Nephron (organoid): ENCODE data around the gene SYT1.
A peak's percentile ranks its signal among the peaks of the same experiment; 100 is the strongest.

Experiments
- H3K27ac Mint-ChIP-seq, 3 experiments: 2 replicates each; pipeline ENCODE4 v1.8.0; 2020; ENCODE audit warnings: mixed read lengths in 3 of 3, mild to moderate bottlenecking in 2 of 3, moderate library complexity in 1 of 3
- H3K27me3 Mint-ChIP-seq: 2 replicates; pipeline ENCODE4 v1.8.0; 2021; ENCODE audit warnings: low read depth, mild to moderate bottlenecking, moderate library complexity, mixed read lengths
- H3K36me3 Mint-ChIP-seq: 2 replicates; pipeline ENCODE4 v1.8.0; 2020; ENCODE audit warnings: low read depth, mixed read lengths
- H3K4me1 Mint-ChIP-seq: 2 replicates; pipeline ENCODE4 v1.8.0; 2020; ENCODE audit warnings: mixed read lengths
- H3K4me3 Mint-ChIP-seq, 3 experiments: 2 replicates each; pipeline ENCODE4 v1.8.0; 2020; ENCODE audit warnings: mild to moderate bottlenecking in 3 of 3, mixed read lengths in 3 of 3, moderate library complexity in 2 of 3
- H3K9me3 Mint-ChIP-seq: 2 replicates; pipeline ENCODE4 v1.8.0; 2020; ENCODE audit warnings: mixed read lengths
- CTCF ChIP-seq, 3 experiments: fragments of 200-600 bp; sonication (generic); IDR thresholded peaks; one replicate each; pipeline ENCODE4 v1.5.0; 2021; ENCODE audit warnings: antibody characterized with exemption in 3 of 3; ENCODE audit not compliant: unreplicated experiment in 3 of 3

The SYT1 gene

GRCh38 chr12:79115743-79116142 lies 251.2 kb downstream of the SYT1 start:
- no peak for TF ChIP-seq CTCF (IDR thresholded peaks at IDR 0.05; ENCODE audit: unreplicated experiment in 3 of 3)
- Mint-ChIP-seq H3K4me1 (peaks cover 16% of the 10 kb centered on the region), H3K4me3 (no peak overlapping the region), H3K27me3 (no peaks in the 10 kb centered on the region), H3K27ac (no peak overlapping the region), H3K36me3 (no peaks in the 10 kb centered on the region), H3K9me3 (no peaks in the 10 kb centered on the region)

GRCh38 chr12:79119796-79120195 lies 255.2 kb downstream of the SYT1 start:
- Mint-ChIP-seq H3K27me3 (no peaks in the 10 kb centered on the region), H3K4me3 (no peak overlapping the region), H3K9me3 (no peaks in the 10 kb centered on the region), H3K4me1 (peaks cover 6% of the 10 kb centered on the region), H3K36me3 (no peaks in the 10 kb centered on the region), H3K27ac (peak overlapping the region in 1 of 3 experiments; percentile 20)
- TF ChIP-seq CTCF (IDR thresholded peaks at IDR 0.05; ENCODE audit: unreplicated experiment in 3 of 3), result peak in 1 of 3 experiments; percentile 11

- Mint-ChIP-seq H3K4me1 (no peaks in the 10 kb centered on the region), H3K27me3 (no peaks in the 10 kb centered on the region), H3K9me3 (no peaks in the 10 kb centered on the region), H3K27ac (no peak overlapping the region), H3K4me3 (no peak overlapping the region), H3K36me3 (no peaks in the 10 kb centered on the region)
- peak; percentile 32 to 41 (median 35) for TF ChIP-seq CTCF (IDR thresholded peaks at IDR 0.05; ENCODE audit: unreplicated experiment in 3 of 3)
These were observed 256.9 kb downstream of the SYT1 start for GRCh38 chr12:79121486-79121885.

- Mint-ChIP-seq H3K4me1 (peaks cover 8% of the 10 kb centered on the region), H3K27ac (no peak overlapping the region), H3K27me3 (no peaks in the 10 kb centered on the region), H3K9me3 (no peaks in the 10 kb centered on the region), H3K36me3 (no peaks in the 10 kb centered on the region), H3K4me3 (no peak overlapping the region)
- no peak for TF ChIP-seq CTCF (IDR thresholded peaks at IDR 0.05; ENCODE audit: unreplicated experiment in 3 of 3)
These were observed 259.8 kb downstream of the SYT1 start for GRCh38 chr12:79124385-79124784.

- no peaks in the 10 kb centered on the region for H3K9me3 Mint-ChIP-seq
- H3K4me3 Mint-ChIP-seq, result no peak overlapping the region
- no peak overlapping the region for H3K27ac Mint-ChIP-seq
- H3K27me3 Mint-ChIP-seq, result no peaks in the 10 kb centered on the region
- no peaks in the 10 kb centered on the region for H3K36me3 Mint-ChIP-seq
- TF ChIP-seq CTCF (IDR thresholded peaks at IDR 0.05; ENCODE audit: unreplicated experiment in 3 of 3), result no peak
- H3K4me1 Mint-ChIP-seq, result peaks cover 8% of the 10 kb centered on the region
These were observed 260.8 kb downstream of the SYT1 start for GRCh38 chr12:79125358-79125757.

GRCh38 chr12:79127271-79127751 lies 262.7 kb downstream of the SYT1 start:
- no peak for TF ChIP-seq CTCF (IDR thresholded peaks at IDR 0.05; ENCODE audit: unreplicated experiment in 3 of 3)
- peak overlapping the region in 2 of 3 experiments; percentile 5 to 32 for H3K27ac Mint-ChIP-seq
- no peaks in the 10 kb centered on the region for H3K27me3 Mint-ChIP-seq
- H3K4me3 Mint-ChIP-seq, result no peak overlapping the region
- no peaks in the 10 kb centered on the region for H3K9me3 Mint-ChIP-seq
- no peaks in the 10 kb centered on the region for H3K36me3 Mint-ChIP-seq
- H3K4me1 Mint-ChIP-seq, result peaks cover 8% of the 10 kb centered on the region
